Stimulated activated CD4-positive, alpha-beta T cell treated with anti-CD3 and anti-CD28 coated beads, Interleukin-15, amount 100 ng/mL, for 48 hours (primary cell): Measurements from ENCODE around the gene NTMT2.
"Not testable (repeated sequence)": the region's sequence is repeated elsewhere in the genome, so short reads cannot be mapped to it uniquely, and the experiment has no call there.

Experiments used
- DNase-seq, 2 donors: peaks; one replicate each; pipeline ENCODE4 v3.0.0-alpha.2; 2020; ENCODE audit warnings: low read depth in 2 of 2

The NTMT2 gene

DNA sequence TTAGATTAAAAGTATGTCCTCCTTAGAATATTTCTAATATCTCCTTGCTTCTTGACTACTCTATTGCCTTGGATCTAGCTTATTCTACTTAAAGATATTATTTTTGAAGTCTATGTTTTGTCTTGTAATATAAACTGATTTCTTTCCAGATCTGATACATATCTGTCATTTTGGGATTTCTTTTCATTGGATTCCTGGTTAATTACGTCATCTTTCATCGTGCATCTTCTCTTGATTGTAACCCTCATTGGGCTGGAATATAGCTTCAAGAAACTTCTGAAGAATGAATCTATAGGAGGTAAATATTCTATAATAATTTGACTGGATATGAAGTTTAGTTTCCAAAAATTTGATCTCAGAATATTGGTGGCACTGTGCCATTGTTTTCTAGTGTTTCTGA, 12.1 kb downstream of the NTMT2 start:
- no peak for DNase-seq

DNA sequence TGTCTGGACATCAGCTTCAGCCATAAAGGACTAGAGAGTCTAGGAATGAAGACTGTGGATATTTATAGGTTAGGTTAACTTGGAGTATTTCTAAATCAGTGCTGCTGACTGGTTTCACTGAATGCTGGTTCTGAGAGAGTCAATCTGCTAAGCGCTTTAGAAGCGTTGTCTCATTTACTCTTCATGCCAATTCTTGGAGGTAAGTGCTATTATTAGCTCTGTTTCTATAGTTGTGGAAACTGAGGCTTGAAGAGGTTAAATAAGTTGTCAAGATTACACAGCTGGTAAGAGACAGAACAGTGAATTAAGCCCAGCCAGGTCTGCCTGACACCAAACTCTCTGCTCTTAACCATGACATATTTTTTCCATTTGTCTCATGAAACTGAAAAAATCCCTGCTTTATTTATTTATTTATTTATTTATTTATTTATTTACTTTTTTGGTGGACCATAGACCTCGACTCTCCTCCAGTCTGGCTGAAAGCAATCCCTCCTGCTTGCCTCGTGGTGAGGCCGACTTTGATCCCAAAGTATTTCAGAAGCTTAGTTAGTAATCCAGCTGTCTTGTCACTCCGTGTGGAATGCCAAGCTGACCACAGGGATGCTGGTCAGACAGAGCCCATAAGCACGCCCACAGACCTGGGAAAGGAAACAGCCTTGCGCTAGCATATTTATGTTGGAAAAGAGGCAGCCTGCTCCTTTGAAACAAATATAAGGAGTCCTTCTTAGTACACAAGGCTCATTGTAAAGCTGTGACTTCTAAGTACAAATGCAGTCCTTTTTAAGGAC, 16.9 kb downstream of the NTMT2 start:
- no peak for DNase-seq

DNA sequence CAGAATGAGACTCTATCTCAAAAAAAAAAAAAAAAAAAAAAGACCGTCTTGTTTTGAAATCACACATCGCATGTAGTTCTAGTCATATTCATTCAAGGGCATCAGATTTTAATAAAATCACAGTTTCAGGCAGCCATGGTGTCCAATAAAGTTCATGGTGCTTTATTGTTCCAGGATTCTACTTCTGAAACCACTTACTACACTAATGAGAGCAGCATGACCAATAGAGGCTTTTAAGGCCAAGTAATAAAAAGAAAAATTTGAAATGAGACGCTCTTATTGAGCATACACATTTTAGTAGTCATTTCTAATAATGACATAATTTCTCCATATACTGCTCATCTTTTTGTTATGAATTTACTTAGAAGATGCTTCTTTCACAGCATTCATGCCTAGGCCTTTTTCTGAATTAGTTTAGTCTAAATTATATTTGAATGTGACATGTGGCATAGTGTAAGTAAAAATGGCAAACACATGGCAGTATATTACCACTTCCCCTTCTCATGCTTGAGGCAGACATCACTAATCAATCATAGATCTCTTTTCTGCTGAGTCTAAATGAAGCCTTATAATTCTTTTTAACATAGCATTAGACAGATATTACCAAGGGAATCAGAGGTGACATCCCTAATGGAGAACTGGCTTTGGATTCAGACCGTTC, 18.5 kb downstream of the NTMT2 start:
- DNase-seq, result no peak

DNA sequence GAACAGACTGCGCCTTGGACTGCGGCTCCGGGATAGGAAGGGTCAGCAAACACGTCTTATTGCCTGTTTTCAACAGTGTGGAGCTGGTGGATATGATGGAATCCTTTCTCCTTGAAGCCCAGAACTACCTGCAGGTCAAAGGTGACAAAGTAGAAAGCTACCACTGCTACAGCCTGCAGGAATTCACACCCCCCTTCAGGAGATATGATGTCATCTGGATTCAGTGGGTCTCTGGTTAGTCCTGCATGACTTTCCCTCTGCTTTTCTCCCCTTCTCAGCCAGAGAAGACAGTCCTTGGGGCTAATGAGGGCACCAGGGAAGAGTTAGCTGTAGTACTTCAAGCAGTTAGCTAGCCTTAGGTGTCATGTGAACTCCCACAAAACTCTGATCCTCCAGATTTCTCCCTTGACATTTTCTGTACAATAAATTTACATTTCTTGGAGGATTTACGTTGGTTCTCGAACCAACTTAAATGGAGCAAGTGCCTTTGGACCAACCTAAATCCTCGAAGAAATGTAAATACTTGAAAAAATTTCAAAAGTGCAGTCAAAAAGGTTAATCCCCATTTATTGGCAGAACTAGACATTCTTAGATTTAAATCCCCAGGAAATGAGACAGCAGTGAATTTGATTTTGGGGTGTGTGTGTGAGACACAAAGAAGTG, 20.9 kb downstream of the NTMT2 start:
- no peak for DNase-seq

DNA sequence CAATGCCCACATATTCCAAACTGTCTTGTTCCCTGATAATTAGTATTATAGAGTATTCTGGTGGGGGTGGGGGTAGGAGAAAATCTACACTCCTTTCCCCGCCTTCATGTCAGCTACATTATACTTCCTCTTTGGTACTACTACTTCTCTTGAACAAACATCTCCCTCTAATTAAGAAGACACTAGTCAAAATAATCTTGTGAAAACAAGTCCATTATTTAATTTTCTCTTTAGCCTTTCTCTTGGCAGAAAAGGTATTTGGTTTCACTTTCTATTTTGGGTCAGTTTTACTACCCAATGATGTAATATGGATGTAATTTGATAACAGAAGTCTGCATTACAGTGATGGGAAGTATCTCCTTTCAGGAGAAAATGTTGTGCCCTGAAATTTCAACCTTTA, 22.5 kb downstream of the NTMT2 start:
- no peak for DNase-seq

DNA sequence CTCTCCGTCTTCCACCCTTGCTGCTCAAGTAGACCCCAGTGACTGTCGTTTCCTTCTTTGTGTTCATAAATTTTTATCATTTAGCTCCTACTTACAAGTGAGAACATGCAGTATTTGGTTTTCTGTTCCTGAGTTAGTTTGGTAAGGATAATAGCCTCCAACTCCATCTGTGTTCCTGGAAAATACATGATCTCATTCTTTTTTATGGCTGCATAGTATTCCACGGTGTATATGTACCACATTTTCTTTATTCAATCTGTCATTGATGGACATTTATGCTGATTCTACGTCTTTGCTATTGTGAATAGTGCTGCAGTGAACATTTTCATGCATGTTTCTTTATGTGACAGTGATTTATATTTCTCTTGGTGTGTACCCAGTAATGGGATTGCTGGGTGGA, 24.8 kb downstream of the NTMT2 start:
- not testable (repeated sequence) for DNase-seq

DNA sequence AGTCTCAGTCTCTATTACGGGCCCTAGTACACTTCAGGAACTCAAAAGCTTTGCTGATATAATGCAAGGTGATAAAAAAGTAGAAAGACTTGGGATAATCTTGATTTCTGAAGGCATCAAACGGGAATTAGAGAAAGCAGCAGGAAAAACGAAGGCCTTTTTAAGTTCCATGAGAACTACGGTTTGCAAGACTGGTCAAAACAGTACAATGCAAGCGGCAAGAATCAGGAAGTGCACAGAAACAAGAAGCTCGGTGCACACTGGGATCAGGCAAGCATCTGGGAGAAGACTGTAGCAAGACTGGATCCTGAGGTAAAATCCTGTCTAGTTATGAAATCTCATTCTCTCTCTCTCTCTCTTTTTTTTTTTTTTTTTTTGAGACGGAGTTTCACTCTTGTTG, 28.6 kb downstream of the NTMT2 start:
- no peak for DNase-seq

DNA sequence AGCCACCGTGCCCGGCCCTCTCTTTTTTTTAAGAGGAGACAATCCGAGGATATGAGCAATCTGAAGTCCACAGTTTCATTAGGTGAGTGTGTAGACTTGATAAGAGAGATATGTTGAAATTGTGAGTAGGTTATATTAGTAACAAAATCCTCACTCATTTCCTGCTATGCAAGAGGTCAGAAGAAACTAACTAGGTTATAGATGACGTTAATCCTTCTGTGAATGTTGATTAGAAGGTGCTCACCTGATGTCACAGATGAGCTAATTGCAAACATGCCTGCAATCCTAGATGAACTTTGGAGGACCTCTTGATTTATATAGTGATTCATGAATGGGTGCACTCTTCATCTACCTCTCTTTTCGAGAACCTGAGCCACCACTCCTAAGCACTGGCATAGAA, 29.3 kb downstream of the NTMT2 start:
- DNase-seq, result no peak

DNA sequence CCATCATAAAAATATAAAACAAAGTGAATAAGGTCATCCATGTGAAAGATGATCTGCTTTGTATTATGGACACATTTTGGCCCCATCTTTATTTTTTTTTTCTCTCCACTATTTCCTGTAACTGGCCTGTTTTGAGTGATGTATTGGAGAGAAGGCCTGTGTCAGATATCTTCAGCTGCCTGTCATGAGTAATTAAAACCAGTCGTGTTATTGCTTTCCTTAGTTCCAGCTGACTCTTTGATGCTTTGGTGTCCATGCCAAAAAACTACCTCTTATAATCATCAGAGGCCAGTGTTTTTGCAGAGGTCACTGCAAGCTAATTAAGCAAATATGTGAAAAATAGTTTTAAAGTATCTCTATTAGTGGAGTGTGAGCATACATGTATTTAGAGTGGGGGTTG, 29.7 kb downstream of the NTMT2 start:
- DNase-seq, result no peak

DNA sequence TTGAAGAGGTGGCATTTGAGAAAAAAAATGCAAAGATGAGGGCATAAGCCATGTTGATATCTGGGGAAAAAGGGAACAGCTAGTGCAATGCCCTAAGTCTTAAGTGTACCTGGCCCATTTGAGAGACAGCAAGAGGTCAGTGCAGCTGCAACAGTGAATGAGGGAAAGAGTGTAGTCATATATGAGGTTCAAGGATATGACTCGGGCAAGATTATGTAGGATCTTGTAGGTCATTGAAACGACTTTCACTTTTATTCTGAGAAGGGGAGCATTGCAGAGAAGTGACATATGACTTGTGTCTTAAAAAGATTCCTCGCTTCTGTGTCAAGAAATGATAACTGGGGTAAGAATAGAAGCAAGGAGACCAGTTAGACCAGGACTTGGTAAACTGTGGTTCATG, 31.0 kb downstream of the NTMT2 start:
- DNase-seq, result no peak

DNA sequence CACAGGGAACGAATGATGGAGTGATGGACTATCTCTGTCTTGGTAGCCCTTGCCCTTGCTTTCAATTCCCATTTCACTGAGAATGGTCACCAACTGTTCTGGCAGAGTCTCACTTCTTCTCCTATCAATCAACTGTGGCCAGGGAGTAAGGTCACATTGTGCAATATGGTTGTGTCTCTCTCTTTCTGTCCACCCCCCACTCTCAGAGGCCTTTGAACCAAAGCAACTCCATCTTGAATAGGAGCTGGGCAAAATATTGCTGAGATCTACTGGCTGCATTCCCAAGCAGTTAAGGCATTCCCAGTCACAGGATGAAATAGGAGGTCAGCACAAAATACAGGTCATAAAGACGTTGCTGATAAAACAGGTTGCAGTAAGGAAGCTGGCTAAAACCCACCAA, 36.7 kb downstream of the NTMT2 start:
- no peak for DNase-seq

DNA sequence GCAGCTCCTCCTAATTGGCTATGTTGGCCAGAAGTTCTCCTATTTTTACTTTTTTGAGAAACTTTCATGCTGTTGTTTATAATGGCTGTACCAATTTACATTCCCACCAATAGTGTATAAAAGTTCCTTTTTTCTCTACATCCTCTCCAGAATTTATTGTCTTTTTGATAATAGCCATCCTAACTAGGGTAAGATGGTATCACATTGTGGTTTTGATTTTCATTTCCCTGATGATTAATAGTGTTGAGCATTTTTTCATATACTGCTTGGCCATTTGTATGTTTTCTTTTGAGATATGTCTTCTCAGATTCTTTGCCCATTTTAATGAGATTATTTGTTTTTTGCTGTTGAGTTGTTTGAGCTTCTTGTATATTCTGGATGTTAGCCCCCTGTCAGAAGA, 46.8 kb downstream of the NTMT2 start:
- no peak for DNase-seq

DNA sequence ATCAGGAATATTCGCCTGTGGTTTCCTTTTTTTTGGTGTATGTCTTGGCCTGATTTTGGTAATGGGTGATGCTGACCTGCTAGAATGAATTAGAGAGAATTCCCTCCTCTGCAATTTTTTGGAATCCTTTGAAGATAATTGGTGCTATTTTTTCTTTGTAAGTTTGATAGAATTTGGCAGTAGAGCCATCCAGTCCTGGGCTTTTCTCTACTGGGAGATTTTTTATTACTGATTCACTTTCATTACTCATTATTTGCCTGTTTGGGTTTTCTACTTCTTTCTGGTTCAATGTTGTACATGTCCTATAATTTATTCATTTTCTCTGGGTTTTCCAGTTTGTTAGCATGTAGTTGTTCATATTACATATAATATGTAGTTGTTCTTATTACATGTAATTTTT, 48.7 kb downstream of the NTMT2 start:
- DNase-seq, result no peak

DNA sequence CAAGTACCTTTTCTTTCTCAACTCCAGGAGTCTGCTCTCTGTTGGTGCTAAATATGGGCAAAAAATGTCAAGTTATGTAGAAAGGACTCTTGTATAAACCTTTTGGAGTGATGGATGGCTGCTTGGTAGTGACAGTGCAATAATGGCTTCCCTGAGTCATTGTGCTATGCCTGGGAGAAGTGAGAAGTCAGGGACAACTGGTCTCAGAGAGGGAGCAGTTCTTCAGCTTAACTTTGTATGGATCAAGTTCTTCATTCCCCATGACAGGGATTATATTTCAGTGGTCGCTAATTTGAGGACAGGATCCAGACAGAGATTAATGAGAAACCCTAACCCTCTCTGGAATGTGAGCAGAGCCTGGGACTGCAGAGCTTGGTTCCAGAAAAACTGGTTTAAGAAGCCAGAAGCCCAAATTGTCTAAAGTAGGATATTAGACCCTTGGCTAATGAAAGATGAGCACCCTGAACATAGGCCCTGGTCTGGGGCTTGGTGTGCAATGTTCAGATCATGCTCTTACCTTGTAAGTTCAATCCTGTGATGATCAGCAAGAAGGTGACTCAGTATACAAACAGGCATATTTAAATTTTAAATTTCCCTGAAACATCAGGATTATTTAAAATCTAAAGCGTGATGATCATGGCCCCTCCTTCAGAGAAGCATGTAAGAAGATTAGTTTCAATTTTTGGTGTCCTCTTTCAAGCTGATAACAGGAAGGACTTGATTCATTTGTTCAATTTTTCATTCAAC, 50.9 kb downstream of the NTMT2 start:
- DNase-seq, result no peak

DNA sequence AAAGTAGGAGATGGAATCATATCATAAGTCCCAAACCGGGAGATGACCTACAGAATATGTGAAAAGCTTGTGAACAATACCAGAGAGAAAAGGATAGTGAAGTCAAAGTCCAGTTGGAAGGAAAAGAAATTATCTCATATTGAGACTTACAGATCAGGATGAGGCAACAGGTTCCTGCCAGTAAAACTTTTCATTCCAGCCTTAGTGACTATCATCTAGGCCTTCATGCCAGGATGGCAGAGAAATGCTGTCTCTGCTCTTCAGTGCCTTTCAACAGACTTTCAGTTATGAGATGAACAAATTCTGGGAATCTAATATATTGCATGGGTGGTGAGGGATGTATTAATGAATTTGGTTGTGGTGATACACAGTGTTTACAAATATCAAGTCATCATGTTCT, 52.3 kb downstream of the NTMT2 start:
- no peak for DNase-seq

DNA sequence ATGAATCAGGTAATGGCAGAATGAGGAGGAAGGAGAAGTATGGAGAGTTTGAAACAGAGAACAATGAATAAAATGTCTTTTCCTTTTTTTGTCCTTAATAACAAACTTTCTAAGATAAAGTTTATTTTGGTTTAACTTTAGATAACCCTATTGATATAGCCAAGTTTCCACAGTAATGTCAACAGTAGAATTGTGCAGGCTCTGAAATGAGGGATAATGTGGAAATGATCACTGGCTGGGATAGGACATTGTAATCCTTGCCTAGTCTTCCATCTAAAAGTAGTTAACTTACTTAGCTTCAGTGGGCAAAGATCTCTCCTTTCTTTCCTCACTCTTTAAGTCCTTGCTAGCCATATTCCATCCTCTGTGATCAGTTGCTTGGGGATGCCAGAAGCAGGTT, 52.8 kb downstream of the NTMT2 start:
- DNase-seq, result no peak

DNA sequence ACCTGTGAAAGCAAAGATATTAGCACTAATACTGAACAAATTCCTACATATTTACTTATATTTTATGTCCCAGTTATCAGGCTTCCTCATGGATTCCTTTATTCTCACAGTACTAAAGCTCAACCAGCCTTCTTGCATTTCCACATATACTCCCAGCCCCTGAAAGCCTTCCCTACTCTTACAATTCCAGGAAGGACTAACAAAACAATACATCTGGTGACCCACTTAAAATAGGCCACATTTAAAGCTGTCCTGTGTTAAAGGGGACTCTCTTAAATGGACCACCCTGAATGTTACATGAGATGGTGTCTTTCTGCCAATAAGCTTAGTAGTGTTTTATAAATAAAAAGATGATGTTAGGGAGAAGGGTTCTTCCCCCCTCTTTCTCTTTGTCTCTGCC, 54.4 kb downstream of the NTMT2 start:
- no peak for DNase-seq

DNA sequence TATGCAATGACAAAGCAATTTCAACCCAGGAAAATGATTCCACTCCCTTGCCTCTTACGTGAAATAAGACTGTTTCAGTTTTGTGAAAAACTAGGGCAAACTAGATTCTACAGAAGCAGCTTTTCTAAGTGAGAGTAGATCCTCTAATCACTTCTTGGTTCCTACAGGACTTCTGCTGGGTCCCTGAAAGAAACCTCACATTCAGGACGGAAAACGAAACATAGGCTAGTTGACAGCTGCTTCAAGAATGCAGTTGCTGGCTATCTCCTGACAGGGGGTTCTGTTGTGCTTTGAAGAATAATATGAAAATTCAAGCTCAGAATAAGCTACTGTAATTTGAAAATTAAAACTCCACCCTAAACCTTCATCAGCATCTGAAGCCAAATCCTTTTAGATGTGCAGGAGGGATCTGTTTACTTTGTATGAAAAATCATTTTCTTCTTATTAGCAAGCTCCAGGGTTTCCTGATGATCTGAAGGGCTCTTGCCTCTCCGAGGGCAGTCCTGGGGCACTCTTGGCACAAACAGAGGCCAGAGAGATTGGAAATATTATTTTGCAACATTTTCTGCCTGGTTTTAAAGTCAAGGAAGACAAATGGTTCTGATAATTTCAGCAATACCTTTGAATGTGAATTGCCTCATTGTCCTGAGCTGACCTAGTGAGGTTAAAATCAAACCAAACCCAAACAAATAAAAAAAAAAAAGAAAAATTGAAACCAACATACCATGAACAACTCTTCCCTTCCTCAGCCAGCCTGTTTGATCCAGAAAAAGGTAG, 55.0 kb downstream of the NTMT2 start:
- no peak for DNase-seq

DNA sequence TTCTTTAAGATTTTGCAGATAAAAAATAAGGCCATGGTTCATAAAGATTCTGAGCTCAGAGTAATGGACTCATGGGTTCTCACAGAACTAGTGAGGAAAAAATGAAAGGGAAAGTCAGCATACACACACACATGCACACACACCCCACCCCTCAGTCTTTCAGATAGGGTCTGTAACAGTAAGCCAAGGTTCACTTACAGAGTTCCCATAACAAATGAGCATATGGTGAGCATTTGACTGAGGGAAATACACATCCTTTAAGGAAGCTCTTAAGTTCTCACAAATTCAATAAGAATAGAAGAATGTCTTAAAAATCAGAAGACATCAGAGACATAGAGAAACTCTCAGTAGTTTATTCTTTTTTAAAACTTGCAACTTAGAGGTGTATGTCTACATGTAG, 57.9 kb downstream of the NTMT2 start:
- no peak for DNase-seq

DNA sequence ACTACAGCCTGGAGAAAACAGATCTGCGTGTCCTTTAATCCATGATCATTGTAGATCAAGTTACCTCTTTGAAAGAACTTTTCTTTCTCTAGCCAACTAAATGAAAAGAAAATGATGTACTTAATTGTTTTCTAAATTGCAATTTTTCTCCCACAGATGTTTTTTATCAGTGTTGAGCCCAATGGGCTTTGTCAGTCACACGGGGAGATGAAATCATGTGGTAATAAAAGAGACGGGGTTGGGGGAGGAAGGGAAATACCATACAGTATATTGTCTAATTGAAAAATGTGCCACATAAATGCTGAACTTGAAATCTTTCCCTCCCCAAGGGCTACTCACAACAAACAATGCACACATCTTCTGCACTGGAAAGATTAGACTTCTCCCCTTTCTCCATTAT, 58.4 kb downstream of the NTMT2 start:
- no peak for DNase-seq

DNA sequence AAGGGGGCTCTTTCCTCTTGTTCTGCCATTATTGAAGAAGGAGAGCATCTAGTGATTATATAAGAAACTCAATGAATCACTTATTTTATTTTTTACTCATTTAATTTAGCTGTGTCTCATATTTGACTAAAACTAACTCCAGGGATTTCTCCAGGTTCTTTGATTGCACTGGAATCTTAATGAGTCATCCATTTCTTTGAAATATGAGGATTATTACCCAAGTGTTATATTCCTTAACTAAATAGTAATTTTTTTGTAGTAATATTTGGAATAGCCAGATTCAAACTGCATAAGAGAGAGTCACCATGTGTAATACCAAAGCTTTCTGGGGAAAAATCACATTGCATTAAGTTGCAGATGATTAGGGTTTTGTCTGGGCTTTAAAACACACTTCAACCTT, 59.5 kb downstream of the NTMT2 start:
- no peak for DNase-seq

DNA sequence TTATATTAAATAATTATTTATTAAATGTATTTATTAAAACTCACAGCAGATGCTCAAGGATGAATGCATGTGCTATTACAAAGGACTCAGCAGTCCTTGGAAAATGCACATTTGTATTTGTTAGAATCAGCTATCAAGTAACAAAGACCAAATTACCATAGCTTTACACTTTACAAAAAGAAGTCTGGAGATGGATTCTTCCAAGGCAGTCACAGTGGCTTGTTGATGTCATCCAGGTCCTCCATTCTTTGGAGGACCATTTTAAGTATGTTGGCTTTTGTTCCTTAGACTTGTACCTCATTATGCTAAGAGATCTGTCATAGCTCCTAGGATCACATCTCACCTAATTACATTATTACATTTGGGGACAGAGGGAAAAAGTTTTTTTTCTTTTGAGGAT, 63.4 kb downstream of the NTMT2 start:
- DNase-seq, result no peak
